Erythroblast (primary cell): ENCODE measurements around the gene CYB561D1.

ENCODE experiments used
- DNase-seq, 2 experiments: peaks; one replicate each; lab custom pipeline; 2025; lab: John Stamatoyannopoulos, UW
- GATA1 ChIP-seq: IDR thresholded peaks from 2 replicates; pipeline ENCODE4 v1.6.1; 2011; ENCODE audit warnings: low read depth, mild to moderate bottlenecking, control low read depth, low read length, moderate library complexity
- POLR2A ChIP-seq: IDR thresholded peaks from 2 replicates; pipeline ENCODE4 v1.6.1; 2011; ENCODE audit warnings: mild to moderate bottlenecking, low read length

Gene CYB561D1

DNA sequence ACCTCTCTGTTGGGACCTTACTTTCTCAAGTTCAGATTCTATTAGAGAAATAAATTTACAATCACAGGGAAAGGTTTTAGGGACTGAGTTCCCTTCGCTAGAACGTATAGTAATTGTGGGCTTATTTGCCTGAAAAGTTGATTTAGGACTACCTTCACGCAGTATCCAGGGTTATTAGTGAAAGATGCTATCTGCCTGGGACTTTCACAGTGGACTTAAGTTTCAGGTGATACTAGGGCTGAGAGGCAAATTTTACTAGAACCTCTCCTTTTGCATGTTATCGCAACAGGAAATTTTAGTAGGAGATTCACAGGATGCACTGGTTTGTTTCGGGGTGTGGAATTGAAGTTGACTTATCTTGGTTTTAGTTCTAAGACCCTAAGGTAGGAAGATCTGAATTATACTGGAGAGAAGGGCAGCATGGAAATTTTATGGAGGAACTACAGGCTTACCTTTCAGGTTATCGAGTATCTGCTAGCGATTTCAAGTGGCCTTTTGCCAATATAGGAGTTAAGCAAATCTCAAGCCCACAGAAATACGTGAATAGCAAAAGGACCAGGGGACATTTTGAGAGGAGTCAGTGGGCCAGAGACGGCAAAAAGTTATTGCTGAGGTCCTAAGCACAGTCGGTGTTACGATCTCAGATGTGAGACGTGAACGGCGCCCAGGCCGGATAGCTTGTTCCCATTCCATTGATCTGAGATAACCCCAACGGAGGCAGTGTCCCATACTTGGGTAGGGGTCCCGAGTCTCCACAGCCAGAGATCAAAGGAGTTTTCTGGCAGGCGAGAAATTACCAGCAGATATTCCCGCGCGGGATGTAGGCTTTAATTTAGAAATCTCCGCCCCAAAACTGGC, 53.8 kb downstream of the CYB561D1 start:
- peak; percentile 63 to 69 for DNase-seq
- TF ChIP-seq GATA1 (no peak), POLR2A (no peak)

DNA sequence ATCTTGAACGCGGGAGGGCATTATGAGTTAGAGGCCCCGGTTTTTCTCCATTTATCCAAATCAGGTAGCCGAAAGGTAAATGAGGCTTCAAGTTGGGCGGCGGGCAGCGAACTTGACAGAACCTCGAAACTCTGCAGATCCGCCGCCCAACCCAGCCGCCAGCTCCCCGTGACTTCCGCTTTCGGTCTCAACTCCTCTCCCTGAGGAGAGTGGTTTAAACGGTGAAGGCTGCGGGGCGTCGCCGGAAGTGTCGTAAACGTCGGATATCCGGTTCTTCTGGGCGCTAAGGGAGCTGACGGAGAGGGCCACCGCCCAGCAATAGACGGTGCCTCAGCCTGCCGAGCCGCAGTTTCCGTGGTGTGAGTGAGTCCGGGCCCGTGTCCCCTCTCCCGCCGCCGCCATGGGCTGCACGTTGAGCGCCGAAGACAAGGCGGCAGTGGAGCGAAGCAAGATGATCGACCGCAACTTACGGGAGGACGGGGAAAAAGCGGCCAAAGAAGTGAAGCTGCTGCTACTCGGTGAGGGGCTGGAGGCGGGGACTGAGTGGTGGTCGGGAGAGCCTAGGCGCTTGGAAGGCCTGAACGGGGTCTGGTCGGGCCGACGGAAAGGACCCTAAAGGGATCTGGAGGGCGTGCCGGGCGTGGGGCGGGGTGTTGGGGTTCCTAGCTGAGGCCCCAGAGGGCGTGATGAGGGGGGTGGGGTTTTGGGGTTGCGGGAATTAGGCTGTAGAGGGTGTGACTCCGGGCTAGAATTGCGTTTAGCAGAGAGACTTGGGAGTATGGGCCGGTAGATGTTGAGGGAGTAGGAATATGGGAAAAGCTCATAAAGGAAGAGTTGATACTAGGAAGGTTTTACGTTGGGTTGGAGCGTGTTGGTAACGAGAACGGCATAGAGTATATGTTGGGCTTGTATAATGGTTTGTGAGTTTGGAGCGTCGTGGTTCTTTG, 54.7 kb downstream of the CYB561D1 start, which contains the start of gene GNAI3:
GNAI3 (plus strand) TSS at position 295 of the 947 bp plus-strand sequence; CDS start at position 401, 106 bp downstream.
- DNase-seq: peak; percentile 98
- TF ChIP-seq POLR2A (peak; percentile 98), GATA1 (no peak)
